SK-N-MC (cell line): ENCODE data around the gene ZC3H15.

Experiments used
- DNase-seq: peaks from one replicate; pipeline ENCODE4 v3.0.0-alpha.2; 2011; ENCODE audit warnings: low read depth, low spot score
- H3K27ac ChIP-seq: fragments of 200-600 bp; sonication (generic); 2 replicates; pipeline ENCODE4 v1.5.1; 2016; ENCODE audit warnings: mixed run types
- H3K36me3 ChIP-seq: fragments of 200-600 bp; sonication (generic); 2 replicates; pipeline ENCODE4 v1.6.1; 2017; ENCODE audit warnings: antibody characterized with exemption, low read length, mixed read lengths; ENCODE audit not compliant: insufficient read depth
- H3K4me3 ChIP-seq: fragments of 200-600 bp; sonication (generic); 2 replicates; pipeline ENCODE4 v1.5.1; 2016
- H3K9ac ChIP-seq: fragments of 200-600 bp; sonication (generic); 2 replicates; pipeline ENCODE4 v1.8.0; 2017; ENCODE audit warnings: mixed run types, mixed read lengths; ENCODE audit not compliant: insufficient read length
- H3K9me3 ChIP-seq: fragments of 200-600 bp; sonication (generic); 2 replicates; pipeline ENCODE4 v1.6.1; 2017; ENCODE audit warnings: low read depth, mild to moderate bottlenecking, antibody characterized with exemption, low read length, moderate library complexity, mixed read lengths
- EZH2 ChIP-seq: fragments of 200-600 bp; sonication (generic); IDR thresholded peaks from one replicate; pipeline ENCODE4 v1.6.1; 2017; ENCODE audit warnings: antibody characterized with exemption
- FOXP2 ChIP-seq: optimal IDR thresholded peaks from 2 replicates; pipeline ENCODE3; 2011; ENCODE audit warnings: mild to moderate bottlenecking, moderate library complexity; ENCODE audit not compliant: insufficient read depth; ENCODE audit errors: extremely low read length, control extremely low read depth
- POLR2AphosphoS5 ChIP-seq: IDR thresholded peaks from 2 replicates; pipeline ENCODE4 v1.6.1; 2012; ENCODE audit warnings: mild to moderate bottlenecking, low read depth, low read length, borderline replicate concordance

ZC3H15 gene

DNA sequence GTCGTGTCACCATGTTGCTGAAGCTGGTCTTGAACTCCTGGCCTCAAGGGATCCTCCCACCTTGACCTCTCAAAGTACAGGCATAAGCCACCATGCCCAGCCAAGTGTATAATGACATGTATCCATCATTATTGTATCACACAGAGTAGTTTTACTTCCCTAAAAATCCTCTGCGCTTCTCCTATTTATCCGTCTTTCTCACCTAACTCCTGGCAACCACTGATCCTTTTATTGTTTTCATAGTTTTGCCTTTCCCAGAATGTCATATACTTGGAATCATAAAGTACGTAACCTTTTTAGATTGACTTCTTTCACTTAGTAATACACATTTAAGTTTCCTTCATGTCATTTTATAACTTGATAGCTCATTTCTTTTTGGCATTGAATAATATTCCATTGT, 51.0 kb downstream of the ZC3H15 start:
- Histone ChIP-seq H3K4me3 (no peak overlapping the region), H3K27ac (no peak overlapping the region), H3K9me3 (no peaks in the 10 kb centered on the region), H3K36me3 (no peaks in the 10 kb centered on the region), H3K9ac (no peak overlapping the region)
- no peak for TF ChIP-seq EZH2
- no peak for TF ChIP-seq POLR2AphosphoS5
- no peak for TF ChIP-seq FOXP2
- DNase-seq: no peak

- TF ChIP-seq FOXP2: no peak
- no peak for TF ChIP-seq EZH2
- TF ChIP-seq POLR2AphosphoS5: no peak
- Histone ChIP-seq H3K9me3 (no peaks in the 10 kb centered on the region), H3K36me3 (no peaks in the 10 kb centered on the region), H3K4me3 (peak overlapping the region; percentile 64), H3K27ac (peak overlapping the region; percentile 94), H3K9ac (peak overlapping the region; percentile 71)
- no peak for DNase-seq
Measured at GRCh38 chr2:186540941-186541340, 54.9 kb downstream of the ZC3H15 start.

DNA sequence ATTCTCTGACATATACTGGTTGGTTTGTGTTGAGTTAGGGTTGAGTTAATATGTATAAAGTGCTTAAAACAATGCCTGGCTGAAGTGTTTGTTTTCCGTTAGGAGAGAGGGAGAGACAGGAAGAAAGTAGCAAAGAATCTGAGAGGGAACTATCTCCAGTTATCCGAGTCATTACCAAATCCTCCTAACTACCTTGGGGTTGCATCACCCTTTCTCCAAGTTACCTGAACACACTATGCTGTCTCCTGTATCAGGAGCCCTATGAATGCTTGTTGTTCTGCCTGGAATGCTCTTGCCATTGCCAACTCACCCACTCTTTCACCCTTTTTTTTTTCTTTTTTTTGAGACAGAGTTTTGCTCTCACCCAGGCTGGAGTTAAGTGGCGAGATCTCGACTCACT, 55.9 kb downstream of the ZC3H15 start:
- Histone ChIP-seq H3K27ac (0 out of 2 replicates have a peak overlapping the region, but pooled peaks have one; percentile 94), H3K4me3 (no peak overlapping the region), H3K9me3 (no peaks in the 10 kb centered on the region), H3K9ac (no peak overlapping the region), H3K36me3 (no peaks in the 10 kb centered on the region)
- TF ChIP-seq POLR2AphosphoS5: no peak
- TF ChIP-seq FOXP2: no peak
- no peak for TF ChIP-seq EZH2
- DNase-seq: no peak

DNA sequence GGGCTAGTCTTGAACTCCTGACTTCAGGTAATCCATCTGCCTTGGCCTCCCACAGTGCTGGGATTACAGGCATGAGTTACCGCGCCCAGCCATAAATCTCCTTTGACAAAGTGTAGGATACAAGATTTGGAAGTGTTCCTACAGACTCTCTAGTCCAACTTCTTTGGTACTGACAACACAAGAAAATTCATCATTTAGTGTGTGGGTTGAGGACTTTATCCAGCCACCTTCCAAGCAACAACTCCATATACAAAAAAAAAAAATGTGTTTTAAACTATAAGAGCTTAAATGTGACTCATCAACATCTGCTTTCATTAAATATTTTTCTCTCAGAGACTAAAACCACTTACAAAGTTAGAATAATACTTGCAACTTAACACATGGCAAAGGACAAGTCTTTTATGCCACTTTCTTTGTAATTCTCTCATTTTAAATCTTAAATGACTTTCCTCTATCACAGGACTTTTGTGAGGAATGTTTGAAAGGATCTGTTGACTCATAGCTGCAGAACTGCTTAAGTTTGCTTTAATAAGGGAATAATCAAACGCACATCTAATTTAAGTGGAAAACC, 57.6 kb downstream of the ZC3H15 start:
- DNase-seq: no peak

GRCh38 chr2:186544255-186544675, 58.2 kb downstream of the ZC3H15 start:
- H3K27ac ChIP-seq: peak overlapping the region; percentile 91
- no peaks in the 10 kb centered on the region for H3K9me3 ChIP-seq
- H3K36me3 ChIP-seq: no peaks in the 10 kb centered on the region
- H3K9ac ChIP-seq: peak overlapping the region; percentile 69
- DNase-seq: peak; percentile 73
- peak overlapping the region; percentile 52 for H3K4me3 ChIP-seq
- no peak for TF ChIP-seq EZH2
- no peak for TF ChIP-seq FOXP2
- TF ChIP-seq POLR2AphosphoS5: no peak

More for the DNA sequence above, 57.6 kb downstream of the ZC3H15 start:
- Histone ChIP-seq H3K27ac (peak overlapping the region; percentile 91), H3K4me3 (peak overlapping the region; percentile 52), H3K9ac (peak overlapping the region; percentile 69), H3K9me3 (no peaks in the 10 kb centered on the region), H3K36me3 (no peaks in the 10 kb centered on the region)
- TF ChIP-seq POLR2AphosphoS5 (no peak), EZH2 (no peak), FOXP2 (no peak)

GRCh38 chr2:186546846-186547245, 60.8 kb downstream of the ZC3H15 start:
- Histone ChIP-seq H3K9me3 (no peaks in the 10 kb centered on the region), H3K27ac (no peak overlapping the region), H3K9ac (no peak overlapping the region), H3K4me3 (no peak overlapping the region), H3K36me3 (no peaks in the 10 kb centered on the region)
- no peak for DNase-seq
- TF ChIP-seq POLR2AphosphoS5 (no peak), FOXP2 (no peak), EZH2 (no peak)

GRCh38 chr2:186551323-186552050, 65.4 kb downstream of the ZC3H15 start:
- Histone ChIP-seq H3K27ac (no peak overlapping the region), H3K9ac (no peak overlapping the region), H3K36me3 (no peaks in the 10 kb centered on the region), H3K4me3 (no peak overlapping the region), H3K9me3 (no peaks in the 10 kb centered on the region)
- TF ChIP-seq EZH2: no peak
- TF ChIP-seq FOXP2: no peak
- TF ChIP-seq POLR2AphosphoS5: no peak
- DNase-seq: no peak

DNA sequence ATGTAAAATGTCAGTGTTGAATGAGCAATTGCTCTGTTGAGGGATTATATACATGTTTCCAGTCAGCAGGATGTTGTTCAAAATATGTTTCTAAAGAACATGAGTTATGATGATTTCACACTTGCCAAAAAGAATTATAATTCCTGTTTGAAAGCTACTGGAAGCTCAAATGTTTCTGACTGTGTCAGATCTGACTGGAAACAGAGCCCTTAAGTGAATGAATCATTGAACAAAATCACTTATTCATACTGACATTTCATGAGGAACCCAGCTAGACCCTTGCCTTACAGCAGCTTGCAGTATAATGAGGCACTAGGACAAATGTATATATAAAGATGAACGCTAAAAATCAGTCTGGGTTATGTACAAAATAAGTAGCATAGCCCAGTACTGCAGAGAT, 68.4 kb downstream of the ZC3H15 start:
- Histone ChIP-seq H3K36me3 (no peaks in the 10 kb centered on the region), H3K4me3 (no peak overlapping the region), H3K27ac (no peak overlapping the region), H3K9ac (no peak overlapping the region), H3K9me3 (no peaks in the 10 kb centered on the region)
- no peak for TF ChIP-seq EZH2
- TF ChIP-seq POLR2AphosphoS5: no peak
- no peak for TF ChIP-seq FOXP2
- no peak for DNase-seq
